IMR-90 (cell line): ENCODE data around the gene DEGS2. TPM values are rescaled to one million over a fixed set of nuclear protein-coding genes. Genes with fewer than 3 reads are reported as not detected.

Source experiments
- ATAC-seq: fragments of 200-7000 bp; cut with Tn5 transposase; 2 replicates; pipeline ENCODE4 v1.9.1; 2020; ENCODE audit warnings: low read depth, mild to moderate bottlenecking, moderate library complexity
- BruUV-seq: library from RNA; stranded (reverse); fragments of 400-500 nt; replicated peaks from 2 replicates; lab custom pipeline; 2021; lab: Mats Ljungman, UMichigan
- CTCF ChIA-PET: fragments of 300-600 bp; formaldehyde crosslinking; extraction: SDS; loops from one replicate; lab custom pipeline; 2021; ENCODE audit warnings: antibody characterized with exemption; lab: Yijun Ruan, JAX
- POLR2A ChIA-PET: fragments of 300-600 bp; sonication (Branson Sonifier 250); formaldehyde crosslinking; loops from one replicate; lab custom pipeline; 2022; ENCODE audit warnings: antibody characterized with exemption; ENCODE audit not compliant: unreplicated experiment; lab: Charles Lee
- DNase-seq: peaks from one replicate; pipeline ENCODE4 v3.0.0; 2013
- H2AFZ ChIP-seq: replicated peaks from 2 replicates; pipeline ENCODE3; 2013; ENCODE audit warnings: low read length, mild to moderate bottlenecking; ENCODE audit not compliant: poor library complexity
- H2AK5ac ChIP-seq: 2 replicates; pipeline ENCODE4 v1.6.1; 2013; ENCODE audit warnings: low read depth, low read length, inconsistent platforms
- H2AK9ac ChIP-seq: replicated peaks from 2 replicates; pipeline ENCODE3; 2013; ENCODE audit warnings: mild to moderate bottlenecking, low read depth, low read length, moderate library complexity; ENCODE audit not compliant: poor library complexity
- H2BK120ac ChIP-seq: 2 replicates; pipeline ENCODE4 v1.6.1; 2013; ENCODE audit warnings: low read depth, low read length, inconsistent platforms
- H2BK15ac ChIP-seq: 3 replicates; pipeline ENCODE4 v1.6.1; 2013; ENCODE audit warnings: low read depth, low read length, inconsistent platforms
- H2BK20ac ChIP-seq: 2 replicates; pipeline ENCODE4 v1.6.1; 2013; ENCODE audit warnings: low read depth, mild to moderate bottlenecking, inconsistent platforms, low read length, moderate library complexity
- H2BK5ac ChIP-seq: 2 replicates; pipeline ENCODE4 v1.6.1; 2013; ENCODE audit warnings: mild to moderate bottlenecking, low read depth, low read length, inconsistent platforms; ENCODE audit not compliant: poor library complexity, severe bottlenecking
- H3K14ac ChIP-seq: replicated peaks from 2 replicates; pipeline ENCODE4 v1.6.1; 2013; ENCODE audit warnings: low read depth, low read length, inconsistent platforms
- H3K18ac ChIP-seq: 2 replicates; pipeline ENCODE4 v1.6.1; 2013; ENCODE audit warnings: low read depth, low read length, control low read depth
- H3K23ac ChIP-seq: 2 replicates; pipeline ENCODE4 v1.6.1; 2013; ENCODE audit warnings: low read depth, low read length, inconsistent platforms
- H3K27ac ChIP-seq: 2 replicates; pipeline ENCODE4 v1.5.1; 2013; ENCODE audit warnings: mild to moderate bottlenecking, control low read depth, low read length; ENCODE audit not compliant: insufficient read depth
- H3K27me3 ChIP-seq: 2 replicates; pipeline ENCODE4 v1.6.1; 2013; ENCODE audit warnings: low read length; ENCODE audit not compliant: control insufficient read depth, insufficient read depth
- H3K36me3 ChIP-seq: 2 replicates; pipeline ENCODE4 v1.6.1; 2013; ENCODE audit warnings: low read length, mixed read lengths; ENCODE audit not compliant: control insufficient read depth, insufficient read depth
- H3K4ac ChIP-seq: 2 replicates; pipeline ENCODE4 v1.6.1; 2013; ENCODE audit warnings: low read depth, low read length, inconsistent platforms
- H3K4me1 ChIP-seq: 2 replicates; pipeline ENCODE4 v1.6.1; 2013; ENCODE audit warnings: low read length, mixed read lengths; ENCODE audit not compliant: control insufficient read depth, insufficient read depth
- H3K4me2 ChIP-seq: 2 replicates; pipeline ENCODE4 v1.6.1; 2013; ENCODE audit warnings: low read depth, mild to moderate bottlenecking, control low read depth, low read length, moderate library complexity
- H3K4me3 ChIP-seq: 2 replicates; pipeline ENCODE4 v1.5.1; 2013; ENCODE audit warnings: low read depth, mild to moderate bottlenecking, control low read depth, low read length, moderate library complexity; ENCODE audit not compliant: insufficient read depth
- H3K56ac ChIP-seq: 2 replicates; pipeline ENCODE4 v1.6.1; 2013; ENCODE audit warnings: low read length, inconsistent platforms; ENCODE audit not compliant: insufficient read depth; ENCODE audit errors: extremely low read depth
- H3K79me1 ChIP-seq, 2 experiments: 2 replicates each; pipeline ENCODE4 v1.6.1; 2013; ENCODE audit warnings: low read length in 2 of 2, inconsistent platforms in 1 of 2, low read depth in 1 of 2
- H3K9ac ChIP-seq: 2 replicates; pipeline ENCODE4 v1.6.1; 2013; ENCODE audit warnings: low read depth, low read length, control low read depth
- H3K9me1 ChIP-seq: 2 replicates; pipeline ENCODE4 v1.6.1; 2013; ENCODE audit warnings: low read length, inconsistent platforms; ENCODE audit not compliant: insufficient read depth
- H3K9me3 ChIP-seq: 2 replicates; pipeline ENCODE4 v1.6.1; 2013; ENCODE audit warnings: low read length; ENCODE audit not compliant: control insufficient read depth, insufficient read depth
- H4K20me1 ChIP-seq: 2 replicates; pipeline ENCODE4 v1.6.1; 2013; ENCODE audit warnings: low read length, inconsistent platforms; ENCODE audit not compliant: insufficient read depth
- H4K5ac ChIP-seq: 2 replicates; pipeline ENCODE4 v1.6.1; 2013; ENCODE audit warnings: mild to moderate bottlenecking, low read depth, low read length, control low read depth
- H4K8ac ChIP-seq, 2 experiments: 2 replicates each; pipeline ENCODE4 v1.6.1; 2013; ENCODE audit warnings: low read depth in 2 of 2, low read length in 2 of 2, control low read depth in 1 of 2, inconsistent platforms in 1 of 2
- H4K91ac ChIP-seq: 2 replicates; pipeline ENCODE4 v1.6.1; 2013; ENCODE audit warnings: low read depth, low read length, inconsistent platforms; ENCODE audit not compliant: insufficient read depth
- BHLHE40 ChIP-seq: fragments of 150-350 bp; IDR thresholded peaks from 2 replicates; pipeline ENCODE4 v1.6.1; 2016; ENCODE audit warnings: mild to moderate bottlenecking, low read depth, low read length
- CHD1 ChIP-seq: IDR thresholded peaks from 2 replicates; pipeline ENCODE4 v1.6.1; 2012; ENCODE audit warnings: low read depth, low read length, improper control_type of control experiment
- FOS ChIP-seq: fragments of 150-350 bp; IDR thresholded peaks from 2 replicates; pipeline ENCODE4 v1.6.1; 2016; ENCODE audit warnings: low read depth, low read length
- MAFK ChIP-seq: IDR thresholded peaks from 2 replicates; pipeline ENCODE4 v1.6.1; 2012; ENCODE audit warnings: low read depth, low read length, improper control_type of control experiment
- RAD21 ChIP-seq: IDR thresholded peaks from 2 replicates; pipeline ENCODE4 v1.6.1; 2012; ENCODE audit warnings: low read length, improper control_type of control experiment
- RFX5 ChIP-seq: IDR thresholded peaks from 2 replicates; pipeline ENCODE4 v1.8.0; 2012; ENCODE audit warnings: low read depth, mild to moderate bottlenecking, low read length, moderate library complexity
- WGBS, 2 experiments: methylation state at CpG; one replicate each; pipeline versions ENCODE4 v1.1.5 to v1.1.7; 2013; ENCODE audit warnings: missing lambda C conversion rate in 2 of 2; ENCODE audit not compliant: insufficient read length in 1 of 2; ENCODE audit errors: extremely low coverage in 2 of 2; 5-methylcytosine and 5-hydroxymethylcytosine counted together
- dilution Hi-C: fragments of 300-500 bp; cut with HindIII; formaldehyde crosslinking; loops from one replicate; pipeline ENCODE4 v1.14.3; 2018; ENCODE audit warnings: low sequenced_read_pairs; ENCODE audit not compliant: unreplicated experiment
- in situ Hi-C: fragments of 300-500 bp; cut with MboI; formaldehyde crosslinking; loops from 3 replicates; pipeline ENCODE4 v1.14.3; 2019; ENCODE audit warnings: low sequenced_read_pairs, inconsistent platforms, mixed read lengths
- intact Hi-C: fragments of 100-400 bp; cut with micrococcal nuclease; formaldehyde crosslinking; loops from 2 replicates; pipeline ENCODE4 v1.10.0; 2022
- polyA plus RNA-seq, 3 experiments: library from polyadenylated mRNA; depleted of rRNA; stranded (reverse); fragments of >200 nt; gene quantifications; 2 replicates each; pipeline ENCODE4 v1.2.3, GENCODE V29; 2012; ENCODE audit warnings: low replicate concordance in 1 of 3
- total RNA-seq: library from RNA; depleted of rRNA; stranded (reverse); fragments of >200 nt; gene quantifications from 2 replicates; pipeline ENCODE4 v1.2.3, GENCODE V29; 2012

The DEGS2 gene
- total and polyA plus RNA-seq, 2 of the 4 experiments (the other 2 are of a cell fraction), result not detected

- DNase-seq (no peak), ATAC-seq (no peak)
- no peak for TF ChIP-seq FOS
- no peak for TF ChIP-seq BHLHE40
- TF ChIP-seq RAD21, result no peak
- no peak for TF ChIP-seq MAFK
- TF ChIP-seq RFX5, result no peak
- TF ChIP-seq CHD1, result no peak
- WGBS, 2 experiments, result no CpG with 5 or more reads among the region's 3 CpGs
- Histone ChIP-seq H2BK20ac (no peak overlapping the region), H3K4ac (no peak overlapping the region), H3K18ac (no peak overlapping the region), H3K4me2 (no peak overlapping the region), H3K9ac (no peak overlapping the region), H4K8ac (no peak overlapping the region), H2BK5ac (no peak overlapping the region), H3K14ac (no peak overlapping the region), H3K4me1 (peaks cover 4% of the 10 kb centered on the region), H3K9me3 (no peaks in the 10 kb centered on the region), H2AFZ (no peak overlapping the region), H4K5ac (no peak overlapping the region), H3K27ac (no peak overlapping the region), H3K23ac (no peak overlapping the region), H3K79me1 (no peaks in the 10 kb centered on the region), H2BK15ac (no peak overlapping the region), H4K20me1 (no peaks in the 10 kb centered on the region), H4K91ac (no peak overlapping the region), H3K9me1 (no peaks in the 10 kb centered on the region), H3K36me3 (no peaks in the 10 kb centered on the region), H3K56ac (no peak overlapping the region), H3K27me3 (no peaks in the 10 kb centered on the region), H2AK5ac (no peak overlapping the region), H2AK9ac (no peak overlapping the region), H3K4me3 (no peak overlapping the region), H2BK120ac (no peak overlapping the region)
- dilution Hi-C loops, result no loop called here
- CTCF ChIA-PET, result no interaction called here
- in situ Hi-C loops, result no loop called here
- no TSS peak for BruUV-seq
- POLR2A ChIA-PET, result no interaction called here
- intact Hi-C loops, result no loop called here
These were observed 40.9 kb upstream of the DEGS2 start for GRCh38 chr14:100200311-100200710.
